IPS-18a (cell line): ENCODE measurements around the gene EYS.
"Not testable (repeated sequence)": the region's sequence is repeated elsewhere in the genome, so short reads cannot be mapped to it uniquely, and the experiment has no call there.

Experiments
- H3K27ac ChIP-seq: one replicate; pipeline ENCODE4 v1.5.1; 2013; ENCODE audit warnings: low read length
- H3K27me3 ChIP-seq: one replicate; pipeline ENCODE4 v1.6.1; 2013; ENCODE audit warnings: mild to moderate bottlenecking, low read length; ENCODE audit not compliant: control insufficient read depth, insufficient read depth
- H3K36me3 ChIP-seq: one replicate; pipeline ENCODE4 v1.6.1; 2013; ENCODE audit warnings: low read depth, low read length; ENCODE audit not compliant: control insufficient read depth
- H3K4me1 ChIP-seq: one replicate; pipeline ENCODE4 v1.6.1; 2013; ENCODE audit warnings: low read depth, low read length; ENCODE audit not compliant: control insufficient read depth
- H3K4me3 ChIP-seq: one replicate; pipeline ENCODE4 v1.5.1; 2013; ENCODE audit warnings: low read length
- H3K9ac ChIP-seq: one replicate; pipeline ENCODE4 v1.6.1; 2013; ENCODE audit warnings: mild to moderate bottlenecking, low read length, moderate library complexity
- H3K9me3 ChIP-seq: one replicate; pipeline ENCODE4 v1.6.1; 2013; ENCODE audit warnings: low read depth, low read length; ENCODE audit not compliant: control insufficient read depth

Gene EYS

DNA sequence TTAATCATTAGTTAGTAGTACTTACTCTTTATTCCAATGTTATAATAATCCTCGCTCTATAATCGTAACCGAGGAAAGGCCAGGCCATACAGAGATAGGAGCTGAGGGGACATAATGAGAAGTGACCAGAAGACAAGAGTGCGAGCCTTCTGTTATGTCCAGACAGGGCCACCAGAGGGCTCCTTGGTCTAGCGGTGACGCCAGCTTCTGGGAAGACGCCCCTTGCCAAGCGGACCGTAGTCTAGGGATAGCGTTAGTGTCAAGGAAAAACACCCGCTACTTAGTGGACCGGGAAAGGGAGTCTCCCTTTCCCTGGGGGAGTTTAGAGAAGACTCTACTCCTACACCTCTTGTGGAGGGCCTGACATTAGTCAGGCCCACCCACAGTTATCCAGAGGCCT is 1237.6 kb downstream of the EYS start:
- not testable (repeated sequence) for H3K9me3 ChIP-seq, H3K9ac ChIP-seq, H3K27me3 ChIP-seq, H3K27ac ChIP-seq, H3K36me3 ChIP-seq, H3K4me3 ChIP-seq, H3K4me1 ChIP-seq

DNA sequence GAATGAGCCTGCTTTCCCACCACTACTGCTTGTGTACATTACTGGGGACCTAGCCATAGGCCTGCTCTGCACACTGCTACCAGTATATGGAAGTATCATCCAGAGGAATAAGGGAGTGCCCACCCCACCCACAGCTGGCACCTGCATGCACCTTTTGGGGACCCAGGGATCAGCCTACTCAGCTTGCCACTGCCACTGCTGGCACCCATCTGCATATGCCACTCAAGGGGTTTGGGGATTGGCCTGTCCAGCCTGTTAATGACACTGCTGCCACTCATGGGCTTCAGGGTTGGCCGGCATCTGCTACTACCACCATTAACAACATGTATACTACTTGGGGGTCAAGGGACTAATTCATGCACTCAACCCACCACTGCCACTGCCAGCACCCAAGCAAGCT is 1239.4 kb downstream of the EYS start:
- Histone ChIP-seq H3K36me3 (no peaks in the 10 kb centered on the region), H3K27me3 (no peaks in the 10 kb centered on the region), H3K4me3 (no peak overlapping the region), H3K9ac (no peak overlapping the region), H3K9me3 (no peaks in the 10 kb centered on the region), H3K4me1 (no peaks in the 10 kb centered on the region), H3K27ac (no peak overlapping the region)

- H3K4me3 ChIP-seq = no peak overlapping the region
- no peaks in the 10 kb centered on the region for H3K9me3 ChIP-seq
- H3K27ac ChIP-seq = no peak overlapping the region
- no peak overlapping the region for H3K9ac ChIP-seq
- no peaks in the 10 kb centered on the region for H3K27me3 ChIP-seq
- no peaks in the 10 kb centered on the region for H3K4me1 ChIP-seq
- no peaks in the 10 kb centered on the region for H3K36me3 ChIP-seq
Measured at GRCh38 chr6:64459411-64459944, 1247.5 kb downstream of the EYS start.

DNA sequence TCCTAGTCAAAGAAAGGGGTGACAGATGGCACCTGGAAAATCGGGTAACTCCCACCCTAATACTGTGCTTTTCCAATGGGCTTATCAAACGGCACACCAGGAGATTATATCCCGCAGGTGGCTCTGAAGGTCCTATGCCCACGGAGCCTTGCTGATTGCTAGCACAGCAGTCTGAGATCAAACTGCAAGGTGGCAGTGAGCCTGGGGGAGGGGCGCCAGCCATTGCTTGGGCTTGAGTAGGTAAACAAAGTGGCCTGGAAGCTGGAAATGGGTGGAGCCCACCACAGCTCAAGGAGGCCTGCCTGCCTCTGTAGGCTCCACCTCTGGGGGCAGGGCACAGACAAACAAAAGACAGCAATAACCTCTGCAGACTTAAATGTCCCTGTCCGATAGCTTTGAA is 1258.9 kb downstream of the EYS start:
- H3K27me3 ChIP-seq, H3K4me1 ChIP-seq, H3K9ac ChIP-seq, H3K36me3 ChIP-seq, H3K4me3 ChIP-seq, H3K9me3 ChIP-seq, H3K27ac ChIP-seq: not testable (repeated sequence)

DNA sequence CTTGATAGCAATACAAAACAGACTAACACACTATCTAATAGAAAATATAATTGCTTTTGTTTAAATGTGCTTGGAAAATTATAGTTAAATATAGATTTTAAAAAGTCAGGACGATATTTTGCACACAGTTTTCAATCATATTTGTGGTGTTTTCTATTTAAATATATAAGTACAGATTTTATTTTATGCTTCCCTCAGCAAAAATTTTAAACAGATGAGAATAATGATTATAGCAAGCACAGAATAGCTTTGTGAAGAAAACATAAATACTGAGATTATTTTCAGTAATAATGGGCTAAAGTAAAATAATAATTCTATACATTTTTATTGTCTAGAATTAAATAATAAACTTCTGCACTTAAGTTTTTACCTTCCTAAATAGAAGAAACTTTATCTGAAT is 1262.0 kb downstream of the EYS start:
- no peaks in the 10 kb centered on the region for H3K36me3 ChIP-seq
- no peak overlapping the region for H3K9ac ChIP-seq
- H3K4me1 ChIP-seq = no peaks in the 10 kb centered on the region
- no peak overlapping the region for H3K4me3 ChIP-seq
- no peak overlapping the region for H3K27ac ChIP-seq
- peaks cover 4% of the 10 kb centered on the region for H3K9me3 ChIP-seq
- no peaks in the 10 kb centered on the region for H3K27me3 ChIP-seq

DNA sequence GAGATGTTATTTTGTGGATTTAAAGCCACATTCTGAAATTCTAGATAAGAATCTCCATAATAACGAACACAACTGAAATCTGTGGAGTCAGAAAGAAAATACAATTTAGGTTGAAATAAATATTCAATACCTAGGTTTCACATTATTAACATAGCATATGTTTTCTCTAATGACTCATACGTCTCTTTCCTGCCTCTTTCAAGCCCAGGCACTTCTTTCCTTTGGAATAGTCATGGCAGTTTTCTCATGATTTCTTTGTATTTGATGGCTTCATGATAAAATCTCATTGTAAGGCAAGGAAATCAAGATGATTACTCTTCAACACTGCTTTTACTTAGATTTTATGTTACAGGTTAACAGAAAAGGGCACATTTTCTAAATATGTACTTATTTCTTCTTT is 1267.8 kb downstream of the EYS start:
- Histone ChIP-seq H3K36me3 (no peaks in the 10 kb centered on the region), H3K4me3 (no peak overlapping the region), H3K27me3 (no peaks in the 10 kb centered on the region), H3K9ac (no peak overlapping the region), H3K9me3 (no peaks in the 10 kb centered on the region), H3K4me1 (no peaks in the 10 kb centered on the region), H3K27ac (no peak overlapping the region)

GRCh38 chr6:64437996-64438395 is 1269.0 kb downstream of the EYS start:
- H3K27me3 ChIP-seq = no peaks in the 10 kb centered on the region
- H3K9ac ChIP-seq = no peak overlapping the region
- no peaks in the 10 kb centered on the region for H3K36me3 ChIP-seq
- H3K27ac ChIP-seq = no peak overlapping the region
- H3K4me1 ChIP-seq = no peaks in the 10 kb centered on the region
- no peaks in the 10 kb centered on the region for H3K9me3 ChIP-seq
- H3K4me3 ChIP-seq = no peak overlapping the region

DNA sequence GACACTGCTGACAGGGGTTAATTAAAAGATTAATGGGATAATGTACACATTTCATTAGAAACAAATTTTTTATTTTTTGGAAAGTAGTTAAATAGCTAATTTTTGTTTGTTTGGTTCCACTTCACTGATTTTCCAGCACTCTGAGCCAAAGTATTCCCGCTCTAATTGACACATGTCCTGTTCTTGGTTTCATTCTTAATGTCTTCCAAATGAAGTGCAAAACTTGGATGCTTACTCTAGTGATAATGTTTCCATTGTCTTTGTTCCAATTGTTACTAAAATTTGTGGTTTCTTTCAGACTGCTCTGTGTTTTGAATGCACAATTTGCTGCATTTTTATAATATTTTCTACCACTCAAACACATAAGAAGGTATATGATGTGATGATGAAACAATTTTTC is 1277.1 kb downstream of the EYS start:
- Histone ChIP-seq H3K36me3 (no peaks in the 10 kb centered on the region), H3K4me1 (no peaks in the 10 kb centered on the region), H3K9ac (no peak overlapping the region), H3K27ac (no peak overlapping the region), H3K9me3 (no peaks in the 10 kb centered on the region), H3K27me3 (no peaks in the 10 kb centered on the region), H3K4me3 (no peak overlapping the region)

DNA sequence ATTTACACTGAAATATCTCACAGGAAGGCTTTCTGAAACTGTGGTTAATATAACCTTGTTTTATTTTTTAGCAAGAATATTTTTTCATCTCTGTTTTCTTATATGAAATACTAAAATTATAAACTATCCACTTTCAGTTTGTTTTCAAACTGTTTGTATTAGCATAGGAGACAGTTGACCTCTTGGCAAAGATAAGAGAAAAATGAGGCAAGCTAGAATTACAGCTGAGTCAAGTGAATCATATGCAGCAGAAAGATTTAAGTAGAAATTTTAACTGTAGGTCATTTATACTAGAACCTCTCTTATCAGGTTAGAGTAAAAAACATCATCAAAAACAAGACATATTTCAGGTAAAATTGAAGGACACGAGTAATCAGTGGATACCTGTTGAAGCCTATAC is 1278.8 kb downstream of the EYS start:
- Histone ChIP-seq H3K9ac (no peak overlapping the region), H3K4me3 (no peak overlapping the region), H3K36me3 (no peaks in the 10 kb centered on the region), H3K27me3 (no peaks in the 10 kb centered on the region), H3K9me3 (no peaks in the 10 kb centered on the region), H3K4me1 (no peaks in the 10 kb centered on the region), H3K27ac (no peak overlapping the region)

- H3K4me3 ChIP-seq = no peak overlapping the region
- H3K9me3 ChIP-seq = peaks cover 1% of the 10 kb centered on the region
- H3K9ac ChIP-seq = no peak overlapping the region
- H3K36me3 ChIP-seq = no peaks in the 10 kb centered on the region
- H3K4me1 ChIP-seq = no peaks in the 10 kb centered on the region
- H3K27ac ChIP-seq = no peak overlapping the region
- no peaks in the 10 kb centered on the region for H3K27me3 ChIP-seq
Measured at GRCh38 chr6:64415926-64416325, 1291.1 kb downstream of the EYS start.

- H3K36me3 ChIP-seq = no peaks in the 10 kb centered on the region
- H3K27me3 ChIP-seq = no peaks in the 10 kb centered on the region
- no peaks in the 10 kb centered on the region for H3K4me1 ChIP-seq
- no peak overlapping the region for H3K27ac ChIP-seq
- no peak overlapping the region for H3K9ac ChIP-seq
- no peak overlapping the region for H3K4me3 ChIP-seq
- H3K9me3 ChIP-seq = no peaks in the 10 kb centered on the region
Measured at GRCh38 chr6:64411226-64411625, 1295.8 kb downstream of the EYS start.

- Histone ChIP-seq H3K4me1 (no peaks in the 10 kb centered on the region), H3K9me3 (no peaks in the 10 kb centered on the region), H3K27ac (no peak overlapping the region), H3K27me3 (no peaks in the 10 kb centered on the region), H3K36me3 (no peaks in the 10 kb centered on the region), H3K9ac (no peak overlapping the region), H3K4me3 (no peak overlapping the region)
Measured at GRCh38 chr6:64409948-64410347, 1297.1 kb downstream of the EYS start.
